HEK293 (cell line): Measurements from ENCODE around the gene ZNF783.

Experiments used
- CTCF ChIA-PET: fragments of 350-600 bp; formaldehyde crosslinking; extraction: SDS; loops from one replicate; lab custom pipeline; 2021; ENCODE audit warnings: antibody characterized with exemption; lab: Yijun Ruan, JAX
- POLR2A ChIA-PET: fragments of 300-600 bp; formaldehyde crosslinking; extraction: SDS; loops from one replicate; lab custom pipeline; 2020; ENCODE audit warnings: antibody characterized with exemption, inconsistent platforms; lab: Yijun Ruan, JAX
- H3K27ac ChIP-seq: fragments of 200-500 bp; sonication (Bioruptor generic); 2 replicates; pipeline ENCODE4 v1.5.1; 2014; ENCODE audit warnings: low read depth, low read length, control low read depth, inconsistent platforms; ENCODE audit errors: extremely low read depth
- H3K36me3 ChIP-seq, 2 experiments: fragments of 200-500 bp in 1 of 2; sonication (Bioruptor generic) in 1 of 2; 1 replicate in 1 of 2; 2 replicates in 1 of 2; pipeline ENCODE4 v1.5.1; 2014 to 2017; ENCODE audit warnings: inconsistent platforms in 2 of 2, low read length in 2 of 2; ENCODE audit not compliant: control insufficient read depth in 2 of 2, insufficient read depth in 1 of 2
- H3K4me1 ChIP-seq: fragments of 200-500 bp; sonication (Bioruptor generic); 2 replicates; pipeline ENCODE4 v1.5.1; 2014; ENCODE audit warnings: mild to moderate bottlenecking, low read length, inconsistent platforms; ENCODE audit not compliant: control insufficient read depth, insufficient read depth
- H3K4me3 ChIP-seq: 2 replicates; pipeline ENCODE4 v1.5.1; 2011; ENCODE audit warnings: low read depth, mild to moderate bottlenecking, control low read depth, low read length, moderate library complexity
- H3K9me3 ChIP-seq: fragments of 200-500 bp; sonication (Bioruptor generic); 2 replicates; pipeline ENCODE4 v1.5.1; 2014; ENCODE audit warnings: low read depth, low read length, inconsistent platforms; ENCODE audit not compliant: control insufficient read depth, insufficient read depth
- BCL6B ChIP-seq: fragments of 450-650 bp; formaldehyde crosslinking; IDR thresholded peaks from 2 replicates; pipeline ENCODE4 v1.5.1; 2017; ENCODE audit warnings: missing biosample characterization, missing genetic modification characterization
- GLIS1 ChIP-seq: fragments of 450-650 bp; formaldehyde crosslinking; IDR thresholded peaks from 2 replicates; pipeline ENCODE4 v1.5.1; 2016; ENCODE audit warnings: missing biosample characterization, missing genetic modification characterization
- PBX3 ChIP-seq: sonication (generic); formaldehyde crosslinking; IDR thresholded peaks from 2 replicates; pipeline ENCODE4 v1.8.1; 2022; ENCODE audit warnings: mild to moderate bottlenecking, moderate library complexity, missing genetic modification reagents
- PRDM6 ChIP-seq: fragments of 450-650 bp; formaldehyde crosslinking; IDR thresholded peaks from 2 replicates; pipeline ENCODE4 v1.5.1; 2017; ENCODE audit warnings: missing biosample characterization, missing genetic modification characterization
- SALL2 ChIP-seq: fragments of 450-650 bp; formaldehyde crosslinking; IDR thresholded peaks from 2 replicates; pipeline ENCODE4 v1.5.0; 2017; ENCODE audit warnings: missing biosample characterization, mild to moderate bottlenecking, missing genetic modification characterization, borderline replicate concordance
- SP2 ChIP-seq: fragments of 450-650 bp; formaldehyde crosslinking; IDR thresholded peaks from 2 replicates; pipeline ENCODE4 v1.5.1; 2016; ENCODE audit warnings: missing biosample characterization, missing genetic modification characterization
- ZBTB48 ChIP-seq: fragments of 450-650 bp; formaldehyde crosslinking; IDR thresholded peaks from 2 replicates; pipeline ENCODE4 v1.5.1; 2016; ENCODE audit warnings: missing biosample characterization, missing genetic modification characterization
- ZBTB49 ChIP-seq: fragments of 450-650 bp; formaldehyde crosslinking; IDR thresholded peaks from 2 replicates; pipeline ENCODE4 v1.5.1; 2016; ENCODE audit warnings: missing biosample characterization, missing genetic modification characterization, low read depth
- ZFP41 ChIP-seq: fragments of 450-650 bp; formaldehyde crosslinking; IDR thresholded peaks from 2 replicates; pipeline ENCODE4 v1.5.1; 2016; ENCODE audit warnings: missing biosample characterization, missing genetic modification characterization, borderline replicate concordance
- ZNF121 ChIP-seq: fragments of 450-650 bp; formaldehyde crosslinking; IDR thresholded peaks from 2 replicates; pipeline ENCODE4 v1.5.1; 2016; ENCODE audit warnings: missing biosample characterization, missing genetic modification characterization
- ZNF394 ChIP-seq: fragments of 450-650 bp; formaldehyde crosslinking; IDR thresholded peaks from 2 replicates; pipeline ENCODE4 v1.5.1; 2016; ENCODE audit warnings: missing biosample characterization, missing genetic modification characterization, mild to moderate bottlenecking, moderate library complexity, borderline replicate concordance
- ZNF473 ChIP-seq: fragments of 450-650 bp; formaldehyde crosslinking; IDR thresholded peaks from 2 replicates; pipeline ENCODE4 v1.5.1; 2017; ENCODE audit warnings: missing biosample characterization, missing genetic modification characterization
- ZNF645 ChIP-seq: fragments of 450-650 bp; formaldehyde crosslinking; IDR thresholded peaks from 2 replicates; pipeline ENCODE4; 2016; ENCODE audit warnings: missing biosample characterization, missing genetic modification characterization
- ZNF707 ChIP-seq: fragments of 450-650 bp; formaldehyde crosslinking; IDR thresholded peaks from 2 replicates; pipeline ENCODE4 v1.5.1; 2016; ENCODE audit warnings: missing biosample characterization, missing genetic modification characterization

ZNF783 gene

GRCh38 chr7:149239345-149240143 is 22.5 kb upstream of the ZNF783 start, which contains the start of gene ZNF212 (continued):
- 0 out of 2 replicates have a peak, but pooled peaks have one; percentile 38 for TF ChIP-seq ZNF645
- TF ChIP-seq ZBTB48 (tag by site-specific recombination) = peak; percentile 53; the same call in 1 of the 2 replicates
- no peak for TF ChIP-seq SALL2
- TF ChIP-seq ZNF394 = peak; percentile 65; the same call in 1 of the 2 replicates
- no peak for TF ChIP-seq ZFP41 (tag by site-specific recombination)
- TF ChIP-seq GLIS1 (tag by site-specific recombination) = peak; percentile 87
- TF ChIP-seq PBX3 (CRISPR knock-in tag) = peak; percentile 83; the same call in 1 of the 2 replicates
- no peak for TF ChIP-seq ZNF473 (tag by site-specific recombination)
- TF ChIP-seq BCL6B (tag by site-specific recombination) = no peak
- no peak; the same call in 1 of the 2 replicates for TF ChIP-seq ZNF121 (tag by site-specific recombination)
- peak; percentile 64 for TF ChIP-seq SP2 (tag by site-specific recombination)
- TF ChIP-seq PRDM6 (tag by site-specific recombination) = no peak

GRCh38 chr7:149240637-149241036 is 21.4 kb upstream of the ZNF783 start:
- Histone ChIP-seq H3K4me1 (0 out of 2 replicates have a peak, but pooled peaks cover 2% of the 10 kb centered on the region), H3K36me3 (peaks cover 0 to 10% of the 10 kb centered on the region in 2 experiments; a peak in 1 of 3 replicates), H3K27ac (no peak overlapping the region), H3K4me3 (peak overlapping the region; percentile 70), H3K9me3 (no peaks in the 10 kb centered on the region)
- POLR2A ChIA-PET = interaction anchor here (0.7 to 1.3 kb wide), 2 partner anchors 20 to 44 kb away, joined by 3 to 5 read pairs; no protein-coding TSS in a partner anchor
- TF ChIP-seq ZBTB49 (tag by site-specific recombination) (no peak), ZNF707 (tag by site-specific recombination) (peak; percentile 86)
- CTCF ChIA-PET = interaction anchor here (0.5 kb wide), 1 partner anchor 141 kb away, joined by 3 read pairs; no protein-coding TSS in a partner anchor
